Measurements from ENCODE around the gene SYNPO. TPM values are rescaled to one million over a fixed set of nuclear protein-coding genes. Genes with fewer than 3 reads are reported as not detected.

SYNPO gene
- total RNA-seq, 1 experiment from 2014 or later = 7.1 TPM

DNA sequence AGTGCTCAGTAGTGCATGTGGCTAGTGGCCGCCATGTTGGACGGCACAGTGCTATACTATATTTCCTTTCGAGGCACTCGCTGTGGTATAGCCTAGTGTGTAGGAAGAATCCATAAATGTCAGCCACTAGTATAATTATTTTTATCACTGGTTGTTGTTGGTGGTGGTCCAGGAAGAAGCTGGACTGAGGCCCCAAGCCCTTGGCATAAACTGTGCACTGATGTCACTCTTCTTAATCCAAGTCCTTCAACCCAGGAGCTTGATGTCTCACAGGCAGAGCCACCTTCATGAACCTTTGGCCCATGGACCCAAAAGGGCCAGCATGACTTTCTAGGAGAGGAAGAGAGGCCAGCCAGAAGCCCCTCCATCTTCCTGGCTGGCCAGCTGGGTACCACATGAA is 32.5 kb upstream of the SYNPO start:
- DNase-seq (ENCODE audit: low spot score) = no peak

DNA sequence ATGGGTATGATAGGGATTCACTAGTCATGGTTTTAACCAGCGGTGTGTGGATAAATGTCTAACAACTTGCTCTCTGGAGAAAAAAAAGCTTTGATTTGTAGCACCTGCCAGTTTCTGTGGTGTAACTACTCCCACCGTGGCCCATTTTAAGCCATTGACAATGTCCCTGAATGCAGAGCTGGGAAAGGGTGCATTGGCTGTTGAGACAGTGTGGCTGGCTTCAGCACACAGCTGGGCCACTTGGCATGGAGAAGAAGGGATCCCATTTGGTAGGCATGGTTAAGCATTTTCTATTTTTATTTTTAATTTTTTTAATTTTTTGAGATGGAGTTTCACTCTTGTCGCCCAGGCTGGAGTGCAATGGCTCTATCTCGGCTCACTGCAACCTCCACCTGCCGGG is 31.5 kb upstream of the SYNPO start:
- no peak for DNase-seq (ENCODE audit: low spot score)

DNA sequence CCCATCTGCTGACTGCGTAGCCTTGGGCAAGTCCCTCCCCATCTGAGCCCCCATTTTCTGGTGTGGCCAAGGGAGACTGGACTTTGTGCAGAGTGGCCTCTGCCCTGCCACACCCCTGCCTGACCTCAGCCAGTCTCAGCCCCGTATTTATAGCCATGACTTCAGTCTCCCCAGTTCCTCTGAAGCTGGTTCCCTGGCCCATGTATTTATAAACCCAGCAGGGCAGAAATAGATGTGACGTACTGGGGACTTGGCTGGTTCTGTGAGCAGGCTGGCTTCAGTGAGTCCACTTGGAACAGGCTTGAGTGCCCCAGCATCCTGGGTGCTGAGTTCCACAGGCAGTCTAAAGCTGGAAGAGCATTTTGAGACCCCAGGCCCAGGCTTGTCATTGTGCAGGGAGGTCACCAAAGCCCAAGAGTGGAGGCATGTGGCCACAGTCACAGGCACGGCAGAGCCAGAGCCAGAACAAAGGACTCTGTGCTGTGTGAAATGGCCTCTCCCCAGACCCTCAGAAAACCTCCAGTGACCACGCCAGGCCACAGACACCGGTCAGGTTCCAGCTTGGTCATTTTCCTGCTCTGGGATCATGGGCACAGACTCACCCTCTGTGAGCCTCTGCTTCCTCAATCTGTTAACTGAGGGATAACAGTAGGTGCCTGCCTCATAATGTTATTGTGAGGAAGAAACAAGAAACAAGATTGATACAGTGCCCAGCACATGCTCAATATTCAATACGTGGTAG is 30.4 kb upstream of the SYNPO start:
- DNase-seq (ENCODE audit: low spot score) = no peak

DNA sequence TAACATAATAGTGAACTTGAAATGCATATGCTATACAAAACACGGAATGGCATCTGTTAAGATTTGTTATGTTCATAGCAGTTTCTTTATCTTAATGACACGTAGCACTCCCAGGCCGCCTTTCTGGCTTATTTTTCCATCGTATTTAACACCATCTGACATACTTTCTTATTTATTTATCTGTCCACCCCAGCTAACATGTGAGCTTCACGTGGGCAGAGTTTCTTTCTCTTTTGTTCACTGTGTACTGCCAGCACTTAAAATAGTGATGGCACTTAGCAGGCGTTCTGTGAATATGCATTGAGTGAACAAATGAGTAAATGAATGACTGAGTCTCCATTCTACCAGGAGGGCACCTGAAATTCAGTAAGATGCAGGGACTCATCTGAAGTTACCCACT is 29.4 kb upstream of the SYNPO start:
- no peak for DNase-seq (ENCODE audit: low spot score)

DNA sequence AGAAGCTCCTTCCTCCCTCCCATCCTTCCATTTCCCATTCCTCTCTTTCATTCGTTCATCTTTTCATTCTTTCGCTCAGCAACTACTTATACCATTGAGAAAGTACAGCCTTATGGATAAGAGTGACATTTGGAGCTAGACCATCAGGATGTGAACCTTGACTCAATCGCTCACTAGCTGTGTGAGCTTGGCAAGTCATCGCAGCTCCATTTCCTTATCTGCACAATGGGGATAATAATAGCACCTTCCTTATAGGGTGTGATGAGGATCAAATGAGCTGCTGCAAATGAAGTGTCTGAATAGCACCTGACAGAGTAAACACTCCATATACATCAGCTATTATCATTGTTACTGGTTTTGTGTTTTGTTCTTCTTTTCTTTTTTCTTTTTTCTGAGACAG is 28.1 kb upstream of the SYNPO start:
- DNase-seq (ENCODE audit: low spot score) = no peak

DNA sequence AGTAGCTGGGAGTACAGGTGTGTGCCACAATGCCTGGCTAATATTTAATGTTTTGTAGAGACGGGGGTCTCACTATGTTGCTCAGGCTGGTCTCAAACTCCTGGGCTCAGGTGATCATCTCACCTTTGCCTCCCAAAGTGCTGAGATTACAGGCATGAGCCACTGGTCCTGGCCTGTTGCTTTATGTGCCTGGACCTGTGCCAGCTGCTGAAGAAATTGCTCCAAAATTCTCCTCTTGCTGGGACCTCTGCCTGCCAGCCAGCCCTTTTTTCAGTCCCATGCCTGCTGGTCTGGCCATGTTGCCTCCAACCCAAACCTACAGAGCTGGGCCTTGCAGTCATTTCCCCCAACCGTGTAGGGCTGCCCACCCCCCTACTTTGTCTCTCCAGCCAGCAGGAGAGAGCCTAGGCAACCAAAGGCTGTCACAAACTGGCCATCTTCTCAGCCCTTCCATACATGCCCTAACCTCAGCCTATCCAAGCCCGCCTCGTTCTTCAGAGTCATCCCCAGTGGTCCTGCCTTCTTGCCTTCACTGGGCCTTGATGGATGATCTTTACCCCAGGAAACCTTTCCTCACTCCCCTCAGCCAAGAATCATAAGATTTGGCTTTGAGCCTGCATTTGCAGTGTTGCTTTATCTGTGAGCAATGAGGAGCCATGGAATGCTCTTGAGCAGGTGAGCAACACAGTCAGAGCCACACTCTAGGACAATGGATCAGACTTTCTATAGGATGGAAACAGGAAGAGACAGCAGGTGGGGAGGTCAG is 27.4 kb upstream of the SYNPO start:
- no peak for DNase-seq (ENCODE audit: low spot score)

DNA sequence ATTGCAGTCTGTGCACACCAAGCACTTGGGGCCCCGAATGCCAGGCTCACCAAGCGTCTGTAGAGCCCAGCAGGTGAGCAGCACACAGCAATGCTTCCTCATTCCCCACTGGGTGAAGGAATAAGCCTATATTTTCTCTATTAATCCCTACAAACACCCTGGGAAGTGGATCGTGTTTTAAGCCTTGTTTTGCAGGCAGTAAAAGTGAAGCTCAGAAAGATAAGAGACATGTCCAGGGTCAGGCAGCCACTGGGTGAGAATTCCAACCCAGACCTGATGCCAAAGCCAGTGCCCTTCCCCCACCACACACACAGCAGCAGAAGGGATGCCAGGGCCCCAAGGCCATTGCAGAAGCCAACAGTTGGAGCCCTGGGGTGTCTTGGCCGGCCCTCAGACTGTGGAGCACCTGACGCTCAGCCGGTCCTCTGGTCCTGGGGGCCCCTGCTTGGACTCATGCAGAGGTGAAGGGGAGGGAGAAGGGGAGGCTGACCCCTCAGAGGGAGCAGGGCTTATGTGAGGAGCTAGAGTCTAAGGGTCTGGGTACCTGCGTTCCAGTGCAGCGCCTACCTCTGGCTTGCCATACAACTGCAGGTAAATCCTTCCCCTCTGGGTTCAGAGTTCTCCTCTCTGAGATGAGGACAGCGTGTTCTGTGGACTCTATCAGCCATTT is 26.3 kb upstream of the SYNPO start:
- DNase-seq (ENCODE audit: low spot score) = no peak

DNA sequence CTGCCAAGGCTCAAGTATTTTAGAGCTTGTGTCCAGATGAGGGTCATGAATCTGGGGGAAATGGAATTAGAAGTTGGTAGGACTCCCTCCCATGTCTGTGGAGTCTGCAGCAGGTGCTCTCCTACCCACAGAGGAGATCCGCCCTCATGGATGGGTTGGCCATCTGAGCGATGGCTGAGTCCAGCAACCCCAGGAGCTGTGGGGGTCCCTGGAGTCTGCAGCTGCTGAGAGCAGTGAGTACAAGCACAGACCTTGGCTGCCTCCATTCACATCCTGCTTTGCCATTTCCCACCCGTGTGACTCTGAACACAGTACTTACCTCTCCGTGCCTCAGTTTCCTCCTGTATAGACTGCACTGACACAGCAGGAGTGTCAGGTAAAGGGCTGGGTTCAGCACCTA is 25.8 kb upstream of the SYNPO start:
- DNase-seq (ENCODE audit: low spot score) = no peak

DNA sequence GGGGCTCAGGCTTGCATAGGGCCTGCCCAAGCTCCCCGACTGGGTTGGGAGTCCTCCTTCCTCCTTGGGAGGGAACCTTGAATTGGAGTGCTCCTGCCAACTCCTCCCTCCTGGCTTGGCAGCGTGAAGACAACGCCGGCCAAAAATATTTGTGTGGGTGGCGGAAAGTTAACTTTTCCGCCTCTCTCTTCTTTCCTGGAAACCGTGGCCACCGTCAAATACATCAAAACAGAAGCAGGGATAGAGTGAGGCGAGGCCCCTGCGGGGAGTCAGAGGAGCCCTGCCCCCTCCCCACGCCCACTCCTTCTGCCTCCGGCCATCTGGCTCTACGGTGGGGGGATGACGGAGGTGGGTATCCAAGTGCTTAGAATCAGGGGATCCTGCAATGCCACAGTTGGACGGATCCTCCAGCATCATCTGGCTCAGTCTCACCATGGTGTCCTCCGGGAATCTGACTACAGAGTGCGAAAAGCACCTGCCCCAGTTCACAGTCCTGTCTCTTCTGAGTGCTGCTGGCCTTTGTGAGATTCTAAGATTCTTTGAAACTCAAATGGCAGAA is 25.2 kb upstream of the SYNPO start:
- DNase-seq (ENCODE audit: low spot score) = no peak

DNA sequence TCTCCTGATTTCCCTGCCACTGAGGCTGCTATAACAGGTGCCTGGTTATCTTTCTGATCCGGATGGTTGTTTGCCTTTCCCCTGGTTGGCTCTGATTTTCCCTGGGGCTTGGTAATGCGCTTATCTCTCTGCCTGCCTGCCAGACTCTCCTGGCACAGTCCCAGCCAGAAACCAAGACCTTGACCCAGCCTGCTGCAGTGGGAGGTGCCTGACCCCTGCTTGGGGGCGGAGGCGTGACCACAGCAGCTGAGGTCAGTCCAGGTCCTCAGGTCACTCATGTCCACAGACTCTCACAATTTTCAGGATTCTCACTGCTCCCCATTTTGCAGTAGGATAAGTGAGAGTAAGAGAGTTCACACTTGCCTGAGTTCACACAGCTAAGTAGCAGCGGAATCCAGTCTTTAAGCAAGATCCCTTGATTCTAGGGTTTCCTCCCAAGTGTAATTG is 24.4 kb upstream of the SYNPO start:
- DNase-seq (ENCODE audit: low spot score) = no peak

DNA sequence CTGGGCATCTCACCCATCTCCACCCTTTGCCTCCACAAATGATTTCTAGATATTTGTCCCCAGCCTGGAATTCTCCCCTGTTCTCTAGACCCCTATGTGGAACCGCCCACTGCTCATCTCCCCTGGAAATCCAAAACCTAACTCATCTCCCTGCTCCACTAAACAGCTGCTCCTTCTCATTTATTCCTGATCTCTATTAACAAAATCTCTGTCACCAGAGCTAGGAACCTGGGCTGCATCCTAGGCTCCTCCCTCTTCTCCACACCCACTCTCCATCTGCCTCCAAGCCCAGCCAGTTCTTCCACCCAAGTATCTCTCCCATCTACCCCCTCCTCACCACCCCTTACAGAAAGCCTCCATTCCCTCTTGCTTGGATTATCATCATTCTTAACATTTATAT is 24.0 kb upstream of the SYNPO start:
- DNase-seq (ENCODE audit: low spot score) = no peak

DNA sequence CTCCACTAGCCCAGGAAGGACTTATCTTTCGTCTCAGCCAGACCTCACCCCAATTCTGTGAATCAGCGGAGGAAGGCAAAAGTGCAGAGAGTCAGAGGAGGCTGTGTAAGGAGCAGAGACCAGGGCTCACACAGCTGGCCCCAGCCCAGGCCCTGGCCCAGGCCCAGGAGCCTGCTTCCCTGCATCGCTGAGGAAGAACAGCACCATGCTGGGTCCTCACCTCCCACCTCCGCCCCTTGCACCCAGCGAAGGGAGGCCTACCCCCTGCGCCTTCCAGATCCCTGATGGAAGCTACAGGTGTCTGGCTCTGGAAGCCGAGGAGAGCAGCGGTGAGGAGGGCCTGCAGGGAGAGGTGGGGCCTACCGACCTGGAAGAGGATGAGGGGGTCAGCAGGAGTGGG is 22.3 kb upstream of the SYNPO start:
- DNase-seq (ENCODE audit: low spot score) = no peak

DNA sequence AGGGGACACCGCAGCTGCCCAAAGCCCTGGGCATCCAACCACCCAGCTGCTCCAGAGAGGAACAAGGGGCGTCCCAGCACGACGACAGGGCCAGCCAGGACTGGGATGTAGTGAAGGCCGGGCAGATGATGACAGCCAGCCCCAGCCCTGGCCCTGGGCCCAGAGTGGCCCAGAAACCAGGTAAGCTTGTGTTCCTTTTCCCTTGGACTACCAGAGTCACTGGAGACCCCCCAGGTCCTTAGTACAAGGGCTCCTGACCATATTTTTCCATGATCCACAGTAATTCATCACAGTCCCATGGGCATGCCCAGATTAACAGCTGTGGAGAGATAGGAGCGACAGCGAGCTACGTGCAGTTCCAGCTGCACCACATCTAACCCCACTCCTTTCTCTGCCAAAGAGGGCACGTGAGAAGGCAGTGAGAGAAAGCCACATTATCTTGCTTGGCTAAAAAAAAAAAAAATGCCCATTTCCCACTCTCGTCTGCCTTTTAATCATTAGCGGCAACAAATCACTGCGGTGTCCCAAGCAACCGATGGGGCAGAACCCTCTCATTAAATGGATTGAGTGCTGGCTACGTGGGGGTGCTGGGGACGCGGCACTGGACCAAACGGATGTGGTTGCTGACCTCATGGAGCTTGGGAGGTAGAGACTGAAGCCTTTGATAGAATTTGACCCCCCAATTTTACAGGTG is 21.7 kb upstream of the SYNPO start:
- DNase-seq (ENCODE audit: low spot score) = no peak

DNA sequence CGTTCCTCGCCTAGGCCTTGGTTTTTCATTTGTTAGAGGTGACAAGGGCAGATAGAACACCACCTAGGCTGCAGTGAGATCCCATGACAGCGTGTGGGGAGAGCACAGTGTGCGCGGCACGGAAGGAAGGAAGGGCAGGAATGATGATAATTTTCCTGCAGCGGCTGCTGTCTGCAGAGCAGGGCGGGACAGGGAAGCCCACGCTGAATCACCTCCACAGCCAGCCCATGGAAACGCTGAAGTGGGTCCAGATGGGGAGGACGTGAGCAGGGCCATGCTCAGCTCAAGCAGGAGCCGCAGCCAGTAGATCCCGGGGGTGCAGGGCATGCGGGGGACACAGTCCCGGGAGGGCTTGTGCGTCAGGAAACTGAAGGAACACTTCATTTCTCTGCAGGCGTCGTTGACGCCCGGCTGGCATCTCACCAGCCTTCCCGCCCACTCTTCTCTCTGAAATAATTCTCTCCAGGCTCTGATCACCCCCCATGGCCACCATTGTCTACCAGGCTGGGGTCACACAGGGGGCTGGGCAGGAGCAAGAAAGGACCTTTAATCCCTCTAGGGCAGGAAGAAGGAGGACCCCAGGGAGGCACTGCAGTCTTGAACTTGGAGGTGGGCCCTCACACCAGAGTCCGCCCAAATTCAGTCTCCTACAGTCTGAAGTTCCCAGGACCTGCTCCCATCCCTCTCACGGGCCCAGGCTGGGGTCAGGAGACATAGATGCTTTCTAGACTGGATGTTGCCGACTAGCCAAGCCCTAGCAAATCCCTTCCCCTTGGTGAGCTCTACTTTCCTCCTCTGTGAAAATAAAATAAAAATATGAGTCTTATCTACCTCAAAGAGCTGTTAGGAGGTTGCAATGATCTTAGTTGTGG is 20.9 kb upstream of the SYNPO start:
- no peak for DNase-seq (ENCODE audit: low spot score)

DNA sequence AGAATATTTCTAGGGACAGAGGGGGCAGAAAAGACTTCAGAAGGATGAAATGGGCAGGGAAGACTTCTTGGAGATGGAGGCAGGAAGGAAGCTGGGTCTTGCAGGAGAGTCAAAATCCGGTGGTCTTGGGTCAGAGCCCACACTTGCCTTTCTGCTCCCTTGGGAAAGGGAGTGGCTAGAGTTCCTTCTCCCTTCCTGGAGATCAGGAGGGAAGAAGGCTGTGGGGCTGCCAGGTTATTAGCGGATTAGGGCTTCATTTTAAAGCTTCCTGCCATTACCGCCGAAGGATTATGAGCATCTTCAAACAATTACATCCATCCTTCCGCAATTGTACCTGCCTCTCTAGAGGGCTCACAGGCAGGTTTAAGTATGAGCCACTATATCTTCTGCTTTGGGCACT is 19.2 kb upstream of the SYNPO start:
- DNase-seq (ENCODE audit: low spot score) = no peak

DNA sequence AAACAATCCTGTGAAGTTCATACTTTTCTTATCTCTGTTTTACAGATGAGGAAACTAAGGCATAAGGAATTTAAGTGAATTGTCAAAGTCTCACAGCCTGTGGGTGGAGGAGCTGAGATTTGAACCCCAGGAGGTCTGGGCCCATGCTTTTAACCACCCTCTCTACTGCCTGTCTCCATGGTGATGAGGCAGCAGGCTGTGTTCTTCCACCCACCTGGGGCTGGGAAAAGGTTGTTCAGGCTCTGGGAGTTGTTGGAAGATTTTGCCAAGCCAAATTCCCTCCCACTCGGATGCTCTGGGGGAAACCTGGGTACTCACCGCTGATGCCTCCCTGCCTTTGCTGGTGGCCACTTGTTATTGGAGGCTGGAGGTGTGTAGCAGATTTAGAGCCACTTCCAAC is 18.3 kb upstream of the SYNPO start:
- DNase-seq (ENCODE audit: low spot score) = no peak

DNA sequence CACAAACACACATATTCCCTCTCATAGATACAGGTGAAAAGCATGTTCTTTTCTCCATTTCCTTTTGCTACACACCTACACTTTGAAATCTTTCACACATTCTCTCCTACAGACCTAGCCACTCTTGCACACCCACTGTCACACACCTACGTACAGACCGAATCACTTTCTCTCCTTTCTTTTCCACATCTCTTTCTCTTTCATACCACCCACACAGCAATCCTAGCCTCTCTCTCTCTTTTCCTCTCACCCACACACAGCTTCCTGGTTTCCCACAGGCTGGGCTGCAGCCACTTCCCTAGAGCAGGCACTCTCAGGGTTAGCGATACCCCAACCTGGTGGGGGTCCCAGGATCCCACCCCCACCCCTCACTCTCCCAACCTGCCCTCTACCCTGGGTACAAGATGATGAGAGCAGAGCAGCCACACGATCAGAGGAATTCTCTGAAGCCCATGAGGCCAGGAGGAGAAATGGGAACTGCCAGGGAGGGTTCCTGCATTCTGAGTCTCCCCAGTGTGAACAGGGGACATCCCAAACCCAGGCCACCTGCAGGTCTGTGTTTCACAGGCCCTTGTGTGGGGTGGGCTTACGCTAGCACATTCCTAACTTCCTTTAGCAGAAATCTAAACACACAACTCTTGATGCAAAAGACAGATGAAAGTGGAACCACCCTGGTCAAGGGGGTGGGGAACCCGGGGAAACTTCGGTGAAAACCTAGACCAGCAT is 17.1 kb upstream of the SYNPO start:
- no peak for DNase-seq (ENCODE audit: low spot score)

DNA sequence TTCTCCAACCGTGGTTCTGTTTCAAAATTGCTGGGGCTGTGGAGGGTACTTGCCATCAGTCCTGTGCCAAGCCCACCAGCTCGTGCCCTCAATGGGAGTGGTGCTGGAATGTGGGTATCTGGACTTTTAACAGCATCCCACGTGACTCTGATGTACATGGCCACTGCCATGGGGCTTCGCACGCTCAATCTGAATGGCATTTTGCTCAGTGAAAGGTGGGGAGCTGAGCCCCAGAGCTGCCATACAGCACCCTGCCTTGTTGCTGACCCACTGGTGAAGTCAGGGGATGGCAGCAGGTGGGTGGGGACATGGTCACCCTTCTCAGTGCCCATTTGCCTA is 16.6 kb upstream of the SYNPO start:
- DNase-seq (ENCODE audit: low spot score) = no peak

DNA sequence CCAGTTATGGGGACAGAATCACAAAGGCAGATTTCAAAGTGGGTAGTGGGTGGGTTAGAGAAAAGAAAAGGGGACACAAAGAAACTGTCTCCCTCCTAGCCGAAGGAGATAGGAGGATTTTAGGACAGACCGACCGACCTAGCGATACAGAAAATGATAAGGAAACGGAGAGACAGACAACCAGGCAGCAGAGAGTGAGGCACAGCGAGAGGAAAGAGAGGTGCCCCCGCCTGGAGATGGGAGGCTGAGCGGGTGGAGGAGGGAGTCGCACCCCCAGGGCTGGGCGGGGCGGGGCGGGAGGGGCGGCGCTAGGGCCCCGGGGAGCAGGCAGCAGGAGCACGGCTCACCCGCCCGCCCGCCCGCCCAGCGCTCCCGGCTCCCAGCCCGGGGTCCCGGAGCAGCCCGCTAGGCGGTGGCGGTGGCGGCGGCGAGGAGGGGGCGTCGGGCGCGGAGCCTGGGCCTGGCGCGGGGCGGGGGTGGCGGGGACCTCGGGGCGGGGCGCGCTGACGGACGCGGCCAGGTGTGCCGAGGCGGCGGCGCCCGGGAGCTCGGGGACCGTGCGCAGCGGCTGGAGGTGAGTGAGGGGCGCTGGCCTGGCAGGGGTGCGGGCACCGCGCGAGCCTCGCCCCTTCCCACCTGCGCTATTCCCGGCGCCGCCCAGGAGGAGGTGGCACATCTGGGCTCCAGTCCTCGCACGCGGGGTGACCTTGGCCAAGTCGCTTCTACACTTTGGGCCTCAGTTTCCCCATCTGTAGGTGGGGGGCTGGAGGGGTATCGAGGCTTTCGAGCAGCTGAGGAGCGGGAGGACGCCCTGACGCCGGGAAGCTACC is 15.9 kb upstream of the SYNPO start:
- DNase-seq (ENCODE audit: low spot score) = no peak

DNA sequence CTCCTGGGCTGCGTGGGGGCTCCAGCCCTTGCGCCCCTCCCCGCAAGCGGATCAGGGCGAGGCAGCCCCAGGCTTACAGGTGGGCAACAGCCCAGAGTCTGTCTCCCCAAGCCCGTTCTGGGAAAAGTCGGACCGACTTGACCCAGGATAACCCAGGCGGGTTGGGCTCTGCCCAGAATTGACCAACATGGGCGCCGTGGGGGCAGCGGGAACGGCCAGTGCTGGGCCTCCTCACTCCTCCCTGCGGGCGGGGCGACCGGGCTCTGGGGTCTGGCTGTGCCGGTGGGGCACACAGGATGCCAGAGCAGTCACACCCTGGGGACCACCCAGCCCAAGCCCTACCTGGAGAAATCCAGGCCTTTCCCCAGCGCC is 15.3 kb upstream of the SYNPO start:
- DNase-seq (ENCODE audit: low spot score) = no peak

Data from H4 (cell line).